Measurements from ENCODE around the gene BTG2.
A peak's percentile ranks its signal among the peaks of the same experiment; 100 is the strongest.
"Not testable (repeated sequence)": the region's sequence is repeated elsewhere in the genome, so short reads cannot be mapped to it uniquely, and the experiment has no call there.

BTG2 gene, protein sequence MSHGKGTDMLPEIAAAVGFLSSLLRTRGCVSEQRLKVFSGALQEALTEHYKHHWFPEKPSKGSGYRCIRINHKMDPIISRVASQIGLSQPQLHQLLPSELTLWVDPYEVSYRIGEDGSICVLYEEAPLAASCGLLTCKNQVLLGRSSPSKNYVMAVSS

DNA sequence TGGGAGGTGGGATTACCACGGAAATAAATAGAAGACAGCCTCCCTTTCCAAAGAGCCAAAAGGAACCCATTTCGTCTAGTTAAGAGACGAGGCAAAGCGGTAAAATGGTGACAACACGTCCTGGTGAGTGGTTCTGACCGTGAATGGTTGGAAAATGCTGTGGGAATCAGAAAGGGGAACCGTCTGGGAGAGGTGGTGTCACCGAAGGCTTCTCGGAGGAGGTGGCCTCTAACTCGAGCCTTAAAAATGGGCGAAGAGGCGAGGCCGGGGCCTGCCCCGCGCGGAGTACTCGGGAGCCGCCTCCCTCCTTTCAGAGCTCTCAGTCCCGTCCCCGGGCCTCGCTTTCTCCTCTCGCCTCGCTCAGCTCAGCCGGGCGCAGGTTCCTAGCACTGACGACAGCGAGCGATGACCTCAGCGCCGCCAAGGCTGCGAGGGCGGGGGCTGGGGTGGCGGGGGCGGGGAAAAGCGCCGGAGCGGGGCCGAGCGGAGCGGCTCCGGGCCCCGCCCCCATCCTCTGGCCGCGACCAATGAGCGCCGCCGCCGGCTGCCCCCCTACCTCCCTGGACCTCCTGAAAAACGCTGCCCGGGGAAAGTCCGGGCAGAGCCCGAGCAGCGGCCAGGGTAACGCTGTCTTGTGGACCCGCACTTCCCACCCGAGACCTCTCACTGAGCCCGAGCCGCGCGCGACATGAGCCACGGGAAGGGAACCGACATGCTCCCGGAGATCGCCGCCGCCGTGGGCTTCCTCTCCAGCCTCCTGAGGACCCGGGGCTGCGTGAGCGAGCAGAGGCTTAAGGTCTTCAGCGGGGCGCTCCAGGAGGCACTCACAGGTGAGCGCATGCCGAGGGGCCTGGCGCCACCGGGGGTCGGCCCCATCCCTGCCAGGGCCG is at the start of gene BTG2:
Gene BTG2, plus strand, starts transcription at position 601 of the 890 bp plus-strand sequence. Its CDS starts 88 bp downstream, at position 689.
- DNase-seq (ENCODE audit: low spot score): peak; percentile 94

DNA sequence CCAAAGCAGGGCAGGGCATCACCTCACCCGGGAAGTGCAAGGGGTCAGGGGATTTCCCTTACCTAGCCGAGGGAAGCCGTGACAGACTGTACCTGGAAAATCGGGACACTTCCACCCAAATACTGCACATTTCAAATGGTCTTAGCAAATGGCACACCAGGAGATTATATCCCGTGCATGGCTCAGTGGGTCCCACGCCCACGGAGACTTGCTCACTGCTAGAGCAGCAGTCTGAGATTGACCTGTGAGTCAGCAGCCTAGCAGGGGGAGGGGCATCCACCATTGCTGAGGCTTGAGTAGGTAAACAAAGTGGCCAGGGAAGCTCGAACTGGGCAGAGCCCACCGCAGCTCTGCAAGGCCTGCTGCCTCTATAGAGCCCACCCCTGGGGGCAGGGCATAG is 48.7 kb upstream of the BTG2 start:
- not testable (repeated sequence) for DNase-seq (ENCODE audit: low spot score)

DNA sequence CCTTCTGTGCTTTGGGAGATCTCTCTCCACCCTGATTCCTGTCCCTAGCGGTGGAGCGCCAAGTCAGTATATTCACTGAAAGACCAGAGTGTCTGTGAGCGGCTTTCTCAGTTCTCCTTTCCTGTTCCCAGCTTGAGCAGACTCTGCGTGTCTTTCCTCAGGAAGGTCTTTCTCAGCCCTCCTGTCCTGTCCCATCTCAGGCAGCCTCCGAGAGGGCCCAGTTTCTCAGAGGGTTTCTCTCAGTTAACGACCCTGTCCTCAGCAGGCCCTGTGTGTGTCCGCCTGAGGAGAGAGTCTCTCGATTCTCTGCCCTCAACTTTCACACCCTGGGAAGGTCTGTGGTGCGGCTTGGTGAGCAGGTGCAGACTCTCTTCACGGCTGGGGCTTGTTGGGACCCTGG is 41.8 kb upstream of the BTG2 start:
- DNase-seq (ENCODE audit: low spot score): peak; percentile 44

DNA sequence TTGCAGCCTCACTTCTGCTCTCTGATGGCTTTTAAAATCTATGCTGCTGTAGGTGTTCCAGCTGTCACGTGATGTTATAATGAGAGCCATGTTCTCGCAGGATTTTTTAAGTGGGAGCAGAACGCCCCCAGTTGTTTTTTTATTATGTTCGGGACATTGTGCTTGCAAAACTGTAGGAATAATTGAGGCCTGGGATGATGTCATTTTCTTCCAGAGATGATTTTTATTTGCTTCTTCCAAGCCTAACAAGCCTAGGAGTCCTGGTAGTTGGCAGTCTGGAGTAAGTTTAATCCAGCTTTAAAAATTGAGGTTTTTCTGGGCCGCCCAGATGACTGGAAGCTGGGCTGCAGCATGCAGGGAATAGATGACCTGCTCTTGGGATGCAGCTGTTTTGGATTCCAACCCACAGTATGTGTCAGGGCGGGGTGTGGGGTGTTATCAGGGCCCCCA is 41.2 kb upstream of the BTG2 start:
- DNase-seq (ENCODE audit: low spot score): no peak

DNA sequence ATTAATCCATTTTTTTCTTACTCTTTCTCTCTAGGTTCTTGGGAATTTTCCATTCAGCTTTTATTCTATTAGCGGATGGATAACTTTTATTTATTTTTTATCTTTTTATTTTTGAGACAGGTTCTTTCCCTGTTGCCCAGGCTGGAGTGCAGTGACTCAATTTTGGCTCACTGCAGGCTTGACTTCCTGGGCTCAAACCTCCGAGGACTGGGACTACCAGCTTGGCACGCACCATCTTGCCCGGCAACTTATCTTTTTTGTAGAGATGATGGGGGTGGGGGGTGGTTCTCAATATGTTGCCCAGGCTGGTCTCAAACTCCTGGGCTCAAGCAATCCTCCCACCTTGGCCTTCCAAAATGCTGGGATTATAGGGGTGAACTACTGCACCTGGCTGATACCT is 39.8 kb upstream of the BTG2 start:
- DNase-seq (ENCODE audit: low spot score): no peak

DNA sequence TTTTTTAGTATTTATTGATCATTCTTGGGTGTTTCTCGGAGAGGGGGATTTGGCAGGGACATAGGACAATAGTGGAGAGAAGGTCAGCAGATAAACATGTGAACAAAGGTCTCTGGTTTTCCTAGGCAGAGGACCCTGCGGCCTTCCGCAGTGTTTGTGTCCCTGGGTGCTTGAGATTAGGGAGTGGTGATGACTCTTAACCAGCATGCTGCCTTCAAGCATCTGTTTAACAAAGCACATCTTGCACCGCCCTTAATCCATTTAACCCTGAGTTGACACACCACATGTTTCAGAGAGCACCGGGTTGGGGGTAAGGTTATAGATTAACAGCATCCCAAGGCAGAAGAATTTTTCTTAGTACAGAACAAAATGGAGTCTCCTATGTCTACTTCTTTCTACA is 39.2 kb upstream of the BTG2 start:
- DNase-seq (ENCODE audit: low spot score): not testable (repeated sequence)

DNA sequence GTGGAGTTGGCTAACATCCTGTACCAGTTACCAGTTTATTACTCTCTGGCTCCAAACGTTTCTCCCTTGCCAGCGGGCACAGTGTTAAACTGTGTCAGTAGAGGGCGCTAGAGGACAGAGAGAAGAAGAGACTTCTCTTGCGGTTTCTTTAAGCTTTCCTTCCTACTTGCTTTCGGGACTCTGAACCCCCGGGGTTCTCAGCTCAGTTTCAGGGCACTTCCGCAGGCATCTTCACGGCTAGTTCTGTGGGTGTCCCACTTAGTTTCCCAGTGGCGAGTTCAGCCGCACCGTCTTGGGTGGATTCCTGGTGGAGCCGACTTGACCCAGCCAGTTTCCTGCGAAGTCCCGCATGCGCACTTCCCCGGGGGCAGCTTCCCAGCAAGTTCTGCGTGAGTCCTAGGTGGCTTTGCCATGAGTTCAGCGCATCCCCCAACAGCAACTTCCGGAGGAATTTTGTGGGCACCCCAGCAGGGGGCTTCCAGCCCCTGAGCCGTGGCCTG is 37.9 kb upstream of the BTG2 start:
- DNase-seq (ENCODE audit: low spot score): peak; percentile 94

DNA sequence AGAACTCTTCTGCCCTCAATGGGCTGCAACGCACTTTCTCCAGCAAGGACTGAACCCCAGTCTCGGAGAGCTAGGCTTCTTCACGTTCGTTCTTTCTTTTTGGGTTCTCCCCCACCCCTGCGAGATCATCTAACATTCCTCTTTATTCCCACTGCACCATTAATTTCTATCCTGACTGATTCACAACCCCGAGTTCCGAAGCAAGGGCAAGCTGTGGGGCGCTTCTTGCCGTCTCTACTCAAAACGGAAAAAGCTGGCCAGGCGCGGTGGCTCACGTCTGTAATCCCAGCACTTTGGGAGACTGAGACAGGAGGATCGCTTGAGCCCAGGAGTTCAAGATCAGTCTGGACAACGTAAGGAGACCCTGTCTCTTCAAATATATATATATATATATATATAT is 37.4 kb upstream of the BTG2 start:
- DNase-seq (ENCODE audit: low spot score): no peak

DNA sequence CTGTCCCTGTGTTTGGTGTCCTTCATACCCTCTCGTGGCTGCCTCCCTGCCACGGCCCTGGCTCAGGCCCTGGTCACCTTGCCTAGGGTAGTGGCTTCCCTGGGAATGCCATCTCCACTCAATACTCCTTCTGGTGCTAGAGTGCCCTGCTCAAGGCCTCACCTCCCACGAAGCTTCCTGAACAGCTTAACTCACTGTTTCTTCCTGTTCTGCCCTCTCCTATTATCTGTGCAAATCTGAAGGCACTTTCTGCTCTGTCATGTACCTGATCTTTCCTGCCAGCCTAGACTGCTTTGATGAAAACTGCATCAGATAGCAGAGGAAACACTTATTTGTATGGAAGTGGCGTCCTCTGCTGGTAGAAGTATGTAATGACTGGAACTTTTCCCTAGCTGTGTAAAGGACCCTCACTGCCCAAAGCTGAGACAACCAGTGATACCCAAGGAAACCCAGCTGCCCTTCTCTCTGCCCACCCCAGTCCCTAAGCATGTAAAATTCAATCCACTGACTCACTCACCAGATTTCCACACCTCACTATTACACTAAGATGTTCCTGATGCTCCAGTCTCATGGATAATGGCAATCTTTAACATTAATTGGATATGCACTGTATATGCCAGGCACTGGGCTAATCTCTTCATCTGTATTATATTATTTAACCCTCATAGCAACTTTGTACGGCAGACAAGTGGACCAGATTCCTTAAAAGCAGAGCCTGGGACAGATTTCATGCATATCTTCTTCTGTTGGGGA is 36.2 kb upstream of the BTG2 start:
- peak; percentile 95 for DNase-seq (ENCODE audit: low spot score)

DNA sequence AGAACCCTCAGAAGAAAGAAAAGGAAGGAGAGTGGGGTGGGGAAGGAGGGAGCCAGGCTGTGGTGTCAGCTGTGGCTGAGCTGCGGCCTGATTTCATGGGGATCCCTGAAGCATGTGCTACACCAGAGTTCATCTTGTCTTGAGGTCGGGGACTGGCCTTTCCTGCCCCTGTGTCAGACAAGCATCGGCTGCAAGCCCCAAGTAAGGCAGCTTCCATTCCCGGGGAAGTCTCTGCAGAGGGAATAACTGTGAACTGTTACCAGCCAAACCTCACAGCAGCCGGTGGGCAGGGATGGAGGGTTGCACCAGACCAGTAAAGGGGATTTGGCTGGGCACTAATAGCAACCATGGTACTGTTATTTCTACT is 35.7 kb upstream of the BTG2 start:
- DNase-seq (ENCODE audit: low spot score): no peak

DNA sequence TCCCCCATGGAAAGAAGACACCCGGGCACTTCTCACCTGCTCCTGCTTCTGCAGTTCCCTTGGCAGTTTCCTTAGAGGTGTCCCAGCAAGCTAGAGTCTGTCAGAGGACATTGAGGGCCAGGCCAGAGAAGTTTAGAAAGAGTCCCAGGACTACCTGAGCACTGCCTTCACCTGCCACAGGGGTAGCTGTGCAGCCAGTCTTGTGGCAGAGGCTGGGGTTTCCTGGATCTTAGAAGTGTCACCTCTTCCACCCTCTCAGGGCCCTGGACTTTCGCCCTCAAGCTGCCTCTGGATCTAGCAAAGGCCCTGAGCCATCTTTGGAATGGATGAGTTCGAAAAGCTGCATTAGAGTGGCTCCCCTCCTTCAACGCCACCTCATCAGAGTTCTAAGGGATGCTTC is 34.9 kb upstream of the BTG2 start:
- no peak for DNase-seq (ENCODE audit: low spot score)

DNA sequence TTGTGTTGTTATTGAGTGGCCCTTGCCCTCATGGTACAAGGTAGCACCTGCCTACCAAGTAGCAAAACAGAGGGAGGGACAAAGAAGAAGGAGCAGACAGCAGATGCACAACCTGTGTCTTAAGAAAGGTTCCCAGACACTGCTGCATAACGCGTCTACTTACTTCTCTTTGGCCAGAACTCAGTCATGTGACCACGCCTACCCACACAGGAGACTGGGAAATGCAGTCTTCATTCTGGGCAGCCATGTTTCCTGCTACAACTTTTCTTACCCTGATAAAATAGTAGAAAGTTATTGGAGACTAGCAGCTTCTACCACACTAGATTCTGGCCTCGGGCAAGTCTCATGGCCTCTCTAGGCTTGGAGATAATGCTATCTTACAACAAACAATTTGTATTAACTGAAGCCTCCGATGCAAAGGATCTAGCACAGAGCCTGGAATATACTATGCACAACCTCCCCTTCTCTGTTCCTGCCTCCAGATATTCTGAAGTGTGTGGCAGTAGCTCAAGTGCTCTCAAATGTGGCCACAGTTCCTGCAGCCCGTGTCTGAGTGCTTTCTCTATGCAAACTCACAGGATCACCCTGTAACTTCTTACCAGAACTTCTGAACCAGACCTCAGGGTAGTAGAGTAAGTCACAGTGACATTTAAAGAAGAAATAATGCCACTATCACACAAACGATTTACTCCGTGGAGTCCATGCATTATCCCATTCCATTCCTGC is 34.1 kb upstream of the BTG2 start:
- peak; percentile 83 for DNase-seq (ENCODE audit: low spot score)

DNA sequence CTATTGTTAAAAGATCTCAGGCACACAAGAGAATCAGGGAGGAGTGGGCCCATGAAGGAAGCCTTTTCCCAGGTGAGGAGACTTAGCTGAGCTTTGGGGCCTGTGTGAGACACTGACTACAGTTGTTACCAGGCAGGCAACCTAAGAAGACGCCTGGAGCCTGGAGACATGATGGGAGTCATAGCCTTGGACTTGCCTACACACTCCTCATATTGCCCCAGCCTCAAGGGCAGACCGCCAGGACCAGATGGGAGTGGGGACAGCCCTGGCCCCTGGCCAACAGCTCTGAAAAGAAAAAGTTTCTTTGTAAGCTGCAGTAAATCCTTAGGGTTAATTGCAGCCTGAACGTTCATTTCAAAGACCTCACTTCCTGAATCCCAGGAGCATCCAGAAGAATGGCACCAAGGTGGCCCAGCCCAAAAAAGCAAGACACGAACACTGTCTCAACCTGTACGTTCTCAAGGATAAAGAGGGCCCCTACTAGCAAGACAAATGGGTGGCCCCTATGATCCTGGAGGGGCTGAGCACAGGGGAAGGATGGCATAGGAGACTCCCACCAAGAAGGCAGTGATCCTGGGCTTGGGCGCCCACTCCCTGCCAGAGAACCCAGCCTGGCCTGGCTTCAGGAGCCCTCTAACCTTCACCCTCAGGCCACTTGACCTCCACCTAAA is 33.2 kb upstream of the BTG2 start:
- DNase-seq (ENCODE audit: low spot score): peak; percentile 8

DNA sequence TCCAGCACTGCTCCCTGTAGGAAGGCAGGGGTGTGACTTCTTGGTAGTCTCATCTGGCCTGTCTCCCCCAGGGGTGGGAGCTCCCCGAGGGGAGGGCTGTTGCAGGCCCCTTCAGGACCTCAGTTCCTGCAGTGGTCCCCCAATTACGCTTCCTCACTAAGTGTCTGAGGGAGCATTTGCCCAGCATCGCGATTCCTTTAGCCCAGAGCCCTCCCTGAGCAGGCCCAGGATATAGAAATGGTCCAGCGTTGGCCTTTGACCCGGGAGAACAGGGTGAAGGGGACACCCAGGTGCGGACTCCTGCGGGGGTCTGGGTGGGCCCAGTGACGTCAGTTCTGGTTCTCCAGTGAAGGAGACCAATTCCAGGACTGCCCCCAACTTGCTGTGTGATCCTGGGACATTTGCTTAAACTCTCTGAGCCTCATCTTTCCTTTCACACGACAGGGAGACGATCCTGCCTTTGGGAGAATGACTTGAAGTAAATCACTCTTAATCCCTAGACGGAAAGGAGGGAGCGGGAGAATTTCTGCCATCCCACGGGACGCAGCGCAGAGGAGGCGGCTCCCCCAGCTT is 32.6 kb upstream of the BTG2 start:
- no peak for DNase-seq (ENCODE audit: low spot score)

DNA sequence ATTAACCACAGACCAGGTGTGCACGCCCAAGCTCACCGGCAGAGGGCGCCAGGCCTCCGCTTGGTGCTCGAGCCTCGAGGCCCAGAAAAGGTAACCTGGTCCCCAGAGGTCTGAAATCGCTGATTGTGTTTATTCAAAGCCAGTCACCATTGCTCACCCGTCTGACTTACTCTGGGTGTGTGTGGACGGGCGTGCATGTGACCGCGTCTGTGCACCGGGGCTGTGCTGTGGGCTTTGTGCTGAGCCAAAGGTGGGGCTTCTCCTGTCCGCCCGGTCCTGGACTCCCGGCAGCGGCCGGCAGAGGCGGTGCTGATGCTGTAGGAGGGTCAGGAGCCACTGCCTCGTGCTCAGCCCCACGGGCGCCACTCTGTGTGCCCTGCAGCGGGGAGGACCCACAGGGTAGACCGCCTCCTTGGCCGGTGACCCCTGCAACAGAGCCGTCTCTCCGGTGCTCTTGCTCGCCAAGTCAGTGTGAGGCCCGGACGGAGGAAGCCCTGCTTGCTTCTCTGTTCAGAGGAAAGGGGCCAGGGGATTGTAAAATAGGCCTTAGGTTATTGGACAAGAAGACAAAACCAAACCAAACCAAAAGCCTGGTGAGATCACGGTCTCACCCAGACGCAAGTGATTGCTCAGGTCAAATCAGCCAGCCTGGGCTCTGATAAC is 32.0 kb upstream of the BTG2 start:
- DNase-seq (ENCODE audit: low spot score): peak; percentile 95

DNA sequence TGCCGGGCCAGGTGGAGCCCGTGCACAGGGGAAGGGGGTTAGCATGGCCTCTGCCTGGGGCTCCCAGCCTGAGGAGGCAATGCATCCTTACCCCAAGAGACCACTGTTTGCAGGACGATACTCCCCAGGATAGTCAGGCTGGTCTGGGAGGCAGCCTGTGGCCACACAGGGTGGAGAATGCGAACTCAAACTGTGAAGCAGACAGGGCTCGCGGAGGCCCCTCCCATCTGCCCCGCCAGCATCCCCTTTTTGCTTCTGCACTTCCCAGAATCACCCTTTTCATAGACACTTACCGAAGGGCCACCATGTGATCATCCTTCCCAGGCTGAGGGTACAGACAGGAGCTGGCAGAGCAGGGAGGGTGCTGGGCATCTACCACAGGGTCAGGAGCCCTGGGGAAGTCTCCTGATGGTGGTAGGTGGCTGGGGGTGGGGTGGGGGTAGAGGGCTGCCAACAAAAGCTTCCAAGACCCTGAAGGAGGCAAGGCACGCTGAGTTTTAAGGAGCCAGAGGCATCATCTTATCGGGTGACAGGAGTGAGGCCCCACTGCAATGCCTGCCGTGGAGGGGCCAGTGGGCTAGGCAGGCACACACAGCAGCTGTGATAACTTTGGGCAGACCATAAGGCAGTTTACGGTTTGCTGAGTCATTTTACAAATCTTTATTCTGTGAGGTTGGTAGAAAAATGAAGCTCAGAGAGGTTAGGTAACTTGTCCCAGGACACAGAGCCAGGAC is 31.3 kb upstream of the BTG2 start:
- peak; percentile 44 for DNase-seq (ENCODE audit: low spot score)

DNA sequence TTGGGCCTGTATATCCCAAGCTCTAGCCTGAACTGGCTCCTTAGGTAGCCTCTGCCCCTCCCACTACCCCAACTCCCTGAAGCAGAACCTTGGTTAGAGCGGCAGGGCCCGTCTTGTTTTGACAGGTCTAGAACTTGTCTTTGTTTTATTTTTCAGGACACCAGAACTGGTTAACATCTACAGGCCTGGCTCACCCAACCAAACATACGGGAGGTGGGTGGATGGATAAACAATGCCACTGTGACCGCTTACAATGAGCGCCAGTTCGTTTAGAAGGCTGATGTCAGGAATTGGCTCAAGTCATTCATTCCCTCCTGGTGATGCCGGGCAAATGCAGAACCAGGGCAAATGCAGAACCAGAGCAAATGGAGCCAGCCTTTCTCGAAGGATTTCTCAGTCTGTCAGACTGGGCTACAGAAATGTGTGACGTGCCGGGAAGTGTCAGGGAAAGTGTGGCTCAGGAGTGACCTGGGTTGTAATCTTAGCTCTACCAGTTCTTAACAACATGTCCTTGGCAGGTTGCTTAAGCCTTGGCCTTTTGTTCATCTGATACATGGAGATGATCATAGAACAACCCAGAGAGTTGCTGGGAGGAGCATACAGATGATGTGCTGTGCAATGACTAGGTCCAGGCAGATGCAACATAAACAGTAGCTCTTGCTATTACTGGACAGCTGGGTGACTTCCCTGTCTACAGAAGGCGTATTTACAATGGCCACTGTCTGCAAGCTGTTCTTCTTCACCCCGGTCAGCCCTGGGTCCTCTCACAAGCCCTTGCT is 30.5 kb upstream of the BTG2 start:
- peak; percentile 26 for DNase-seq (ENCODE audit: low spot score)

DNA sequence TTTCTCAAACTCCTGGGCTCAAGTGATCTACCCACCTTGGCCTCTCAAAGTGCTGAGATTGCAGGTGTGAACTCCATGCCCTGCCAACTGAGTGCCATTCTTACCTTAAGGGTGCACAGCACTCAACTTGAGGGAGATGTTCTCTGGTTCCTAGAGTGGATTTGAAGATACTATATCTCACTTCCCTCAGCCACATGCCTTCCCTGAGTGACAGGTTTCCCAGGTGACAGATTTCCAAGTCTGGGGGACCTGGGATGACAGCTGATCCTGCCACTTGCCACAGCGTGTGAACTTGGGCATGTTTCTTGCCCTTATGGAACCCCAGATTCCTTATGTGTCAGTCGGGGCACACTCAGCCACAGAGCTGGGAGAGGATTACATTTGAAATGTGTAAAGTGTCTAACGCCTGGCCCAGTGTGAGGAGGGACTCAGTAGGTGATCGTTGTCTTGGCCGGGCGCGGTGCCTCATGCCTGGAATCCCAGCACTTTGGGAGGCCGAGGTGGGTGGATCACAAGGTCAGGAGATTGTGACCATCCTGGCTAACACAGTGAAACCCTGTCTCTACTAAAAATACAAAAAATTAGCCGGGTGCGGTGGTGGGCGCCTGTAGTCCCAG is 29.6 kb upstream of the BTG2 start:
- peak; percentile 3 for DNase-seq (ENCODE audit: low spot score)

DNA sequence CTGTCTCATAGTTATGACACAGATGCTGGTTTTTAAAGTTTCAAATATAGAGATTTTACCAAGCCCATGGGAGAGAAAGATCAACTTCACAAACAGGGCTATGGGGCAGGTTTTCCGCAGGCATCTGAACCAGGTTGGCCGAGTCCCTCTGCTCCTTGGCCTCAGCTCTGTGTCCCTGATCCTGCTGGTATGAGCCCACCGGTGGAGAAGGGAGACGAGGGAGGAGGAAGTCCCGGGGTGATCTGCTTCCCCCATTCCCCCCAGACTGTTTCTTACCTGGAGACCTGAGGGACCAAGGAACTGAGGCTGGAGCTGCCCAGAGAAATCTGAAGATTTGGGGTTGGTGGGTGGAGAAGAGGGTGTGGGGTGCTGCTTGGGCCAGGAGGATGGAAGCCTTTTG is 28.9 kb upstream of the BTG2 start:
- no peak for DNase-seq (ENCODE audit: low spot score)

All from NAMALWA (cell line).